Esophagus muscularis mucosa (tissue), 4 donors: ENCODE data around the gene FYCO1. TPM values are rescaled to one million over a fixed set of nuclear protein-coding genes. Genes with fewer than 3 reads are reported as not detected.

Experiments used
- DNase-seq: peaks from one replicate; pipeline ENCODE4 v3.0.0-alpha.2; 2017; ENCODE audit errors: extremely low spot score
- H3K27ac ChIP-seq, 4 donors: fragments of 200-600 bp; sonication (generic); replicated peaks in 1 of 4; 1 replicate in 3 of 4; 2 replicates in 1 of 4; pipeline ENCODE4 v1.5.1; 2016 to 2019; ENCODE audit warnings: mild to moderate bottlenecking in 1 of 4
- H3K27me3 ChIP-seq, 4 donors: fragments of 200-600 bp; sonication (generic); one replicate each; pipeline versions ENCODE4 v1.5.1 to v1.6.0; 2016 to 2019
- H3K36me3 ChIP-seq, 4 donors: fragments of 200-600 bp; sonication (generic); one replicate each; pipeline ENCODE4 v1.5.1; 2016 to 2019
- H3K4me1 ChIP-seq, 4 donors: fragments of 200-600 bp; sonication (generic); one replicate each; pipeline ENCODE4 v1.5.1; 2016 to 2019
- H3K4me3 ChIP-seq, 4 donors: fragments of 200-600 bp; sonication (generic); 1 replicate in 2 of 4; 2 replicates in 2 of 4; pipeline ENCODE4 v1.5.1; 2016 to 2019; ENCODE audit warnings: mild to moderate bottlenecking in 4 of 4, moderate library complexity in 1 of 4
- H3K9me3 ChIP-seq, 4 donors: fragments of 200-600 bp; sonication (generic); 1 replicate in 3 of 4; 2 replicates in 1 of 4; pipeline ENCODE4 v1.5.1; 2016 to 2019
- EP300 ChIP-seq: sonication (generic); formaldehyde crosslinking; IDR thresholded peaks from one replicate; pipeline ENCODE4 v1.6.1; 2017; ENCODE audit warnings: antibody characterized with exemption
- POLR2A ChIP-seq: fragments of 450-650 bp; IDR thresholded peaks from one replicate; pipeline ENCODE4 v1.6.1; 2017; ENCODE audit warnings: antibody characterized with exemption, moderate library complexity, mild to moderate bottlenecking, low read depth
- POLR2AphosphoS5 ChIP-seq, 2 donors: sonication (generic); formaldehyde crosslinking; IDR thresholded peaks; one replicate each; pipeline ENCODE4 v1.6.1; 2017; ENCODE audit warnings: antibody characterized with exemption in 2 of 2
- WGBS: methylation state at CpG from one replicate; pipeline ENCODE4 v1.1.5; 2018; 5-methylcytosine and 5-hydroxymethylcytosine counted together
- intact Hi-C: fragments of 100-400 bp; cut with DNase I; formaldehyde crosslinking; loops from one replicate; pipeline ENCODE4 v1.15.1; 2023
- total RNA-seq, 4 donors: library from RNA; depleted of rRNA; stranded (reverse); fragments of >200 nt; gene quantifications; one replicate each; pipeline versions ENCODE4 v1.1.0 to v1.2.1, GENCODE V29; 2016
- TF ChIP-seq, protein P1 (sequence below), 3 experiments: fragments of 200-600 bp in 2 of 3; fragments of 450-650 bp in 1 of 3; sonication (generic) in 2 of 3; IDR thresholded peaks; one replicate each; pipeline ENCODE4 v1.5.1; 2017 to 2019; ENCODE audit warnings: antibody characterized with exemption in 3 of 3, mild to moderate bottlenecking in 2 of 3, moderate library complexity in 1 of 3

FYCO1 gene
- total RNA-seq, 4 donors from 2014 or later: 64.1 to 122 (median 93.8) TPM

- Histone ChIP-seq H3K36me3 (peaks cover 47 to 98% (median 81%) of the 10 kb centered on the region in 4 donors), H3K4me3 (no peak overlapping the region), H3K27me3 (no peaks in the 10 kb centered on the region), H3K27ac (no peak overlapping the region), H3K4me1 (no peaks in the 10 kb centered on the region), H3K9me3 (no peaks in the 10 kb centered on the region)
- WGBS: 67% methylated on average over 3 of the region's 3 CpGs
- intact Hi-C loops: no loop called here
- DNase-seq: no peak
- TF ChIP-seq, protein P1, sequence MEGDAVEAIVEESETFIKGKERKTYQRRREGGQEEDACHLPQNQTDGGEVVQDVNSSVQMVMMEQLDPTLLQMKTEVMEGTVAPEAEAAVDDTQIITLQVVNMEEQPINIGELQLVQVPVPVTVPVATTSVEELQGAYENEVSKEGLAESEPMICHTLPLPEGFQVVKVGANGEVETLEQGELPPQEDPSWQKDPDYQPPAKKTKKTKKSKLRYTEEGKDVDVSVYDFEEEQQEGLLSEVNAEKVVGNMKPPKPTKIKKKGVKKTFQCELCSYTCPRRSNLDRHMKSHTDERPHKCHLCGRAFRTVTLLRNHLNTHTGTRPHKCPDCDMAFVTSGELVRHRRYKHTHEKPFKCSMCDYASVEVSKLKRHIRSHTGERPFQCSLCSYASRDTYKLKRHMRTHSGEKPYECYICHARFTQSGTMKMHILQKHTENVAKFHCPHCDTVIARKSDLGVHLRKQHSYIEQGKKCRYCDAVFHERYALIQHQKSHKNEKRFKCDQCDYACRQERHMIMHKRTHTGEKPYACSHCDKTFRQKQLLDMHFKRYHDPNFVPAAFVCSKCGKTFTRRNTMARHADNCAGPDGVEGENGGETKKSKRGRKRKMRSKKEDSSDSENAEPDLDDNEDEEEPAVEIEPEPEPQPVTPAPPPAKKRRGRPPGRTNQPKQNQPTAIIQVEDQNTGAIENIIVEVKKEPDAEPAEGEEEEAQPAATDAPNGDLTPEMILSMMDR (IDR thresholded peaks at IDR 0.05): no peak
- TF ChIP-seq EP300 (no peak), POLR2A (no peak), POLR2AphosphoS5 (IDR thresholded peaks at IDR 0.05) (no peak)
These were observed 71.9 kb downstream of the FYCO1 start for GRCh38 chr3:45923755-45924154.

DNA sequence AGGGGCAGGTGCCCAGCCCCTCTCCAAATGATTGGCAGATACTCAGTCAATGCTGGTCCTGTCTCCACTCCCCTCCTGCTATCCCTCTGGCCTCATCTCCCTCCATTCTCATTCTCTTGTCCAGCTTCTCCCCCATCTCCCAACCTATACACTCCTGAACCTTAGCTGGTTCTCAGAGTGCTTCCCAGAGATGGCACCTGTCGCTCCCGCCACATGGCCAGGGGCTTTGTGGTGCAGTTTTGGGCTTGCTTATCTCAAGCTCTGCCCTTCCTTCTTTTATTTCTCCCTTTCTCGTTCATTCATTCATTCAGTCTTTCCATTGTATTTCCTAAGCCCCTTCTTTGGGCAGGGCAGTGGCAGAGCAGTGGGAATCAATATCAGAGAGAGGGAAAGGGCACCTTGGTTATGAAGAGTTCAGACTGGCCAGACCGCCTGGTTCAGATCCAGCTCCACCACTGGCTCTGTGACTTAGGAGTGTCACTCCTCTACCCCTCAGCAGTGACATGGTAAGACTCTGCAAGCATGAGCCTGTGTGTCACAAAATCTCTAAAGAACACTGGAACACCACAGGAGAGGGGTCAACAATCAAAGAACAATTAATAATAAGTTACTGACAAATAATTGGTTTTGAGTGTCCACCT, 72.6 kb downstream of the FYCO1 start:
- TF ChIP-seq POLR2A: no peak
- TF ChIP-seq EP300: no peak
- TF ChIP-seq, protein P1 (IDR thresholded peaks at IDR 0.05): no peak
- TF ChIP-seq POLR2AphosphoS5 (IDR thresholded peaks at IDR 0.05): no peak
- intact Hi-C loops: no loop called here
- peaks cover 41 to 98% (median 81%) of the 10 kb centered on the region in 4 donors for H3K36me3 ChIP-seq

DNA sequence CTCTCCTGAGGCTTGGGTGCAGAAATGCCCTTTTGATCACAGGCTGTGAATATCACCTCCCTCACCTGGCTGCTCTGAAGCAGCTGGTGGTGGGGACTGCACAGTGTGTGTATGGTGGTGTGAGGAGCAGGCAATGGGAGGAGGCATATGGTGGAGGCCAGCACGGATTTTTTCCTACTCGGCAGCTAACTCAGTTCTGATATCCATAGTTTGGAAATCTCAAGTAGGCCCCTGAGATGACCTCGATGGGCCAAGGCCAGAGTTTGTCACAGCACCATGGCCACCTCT, 73.6 kb downstream of the FYCO1 start:
- 83% methylated on average over 3 of the region's 3 CpGs for WGBS
- Histone ChIP-seq H3K4me3 (no peak overlapping the region), H3K27ac (no peak overlapping the region), H3K9me3 (no peaks in the 10 kb centered on the region), H3K27me3 (no peaks in the 10 kb centered on the region), H3K36me3 (peaks cover 32 to 90% (median 74%) of the 10 kb centered on the region in 4 donors), H3K4me1 (no peaks in the 10 kb centered on the region)
- DNase-seq: no peak
- TF ChIP-seq EP300 (no peak), POLR2A (no peak), POLR2AphosphoS5 (IDR thresholded peaks at IDR 0.05) (no peak)
- TF ChIP-seq, protein P1 (IDR thresholded peaks at IDR 0.05): no peak
- intact Hi-C loops: no loop called here

More for the DNA sequence above, 72.6 kb downstream of the FYCO1 start:
- H3K27me3 ChIP-seq: no peaks in the 10 kb centered on the region
- H3K9me3 ChIP-seq: no peaks in the 10 kb centered on the region
- H3K4me3 ChIP-seq: no peak overlapping the region
- H3K27ac ChIP-seq: no peak overlapping the region
- H3K4me1 ChIP-seq: no peaks in the 10 kb centered on the region
- no peak for DNase-seq
- 96% methylated on average over 4 of the region's 4 CpGs for WGBS

DNA sequence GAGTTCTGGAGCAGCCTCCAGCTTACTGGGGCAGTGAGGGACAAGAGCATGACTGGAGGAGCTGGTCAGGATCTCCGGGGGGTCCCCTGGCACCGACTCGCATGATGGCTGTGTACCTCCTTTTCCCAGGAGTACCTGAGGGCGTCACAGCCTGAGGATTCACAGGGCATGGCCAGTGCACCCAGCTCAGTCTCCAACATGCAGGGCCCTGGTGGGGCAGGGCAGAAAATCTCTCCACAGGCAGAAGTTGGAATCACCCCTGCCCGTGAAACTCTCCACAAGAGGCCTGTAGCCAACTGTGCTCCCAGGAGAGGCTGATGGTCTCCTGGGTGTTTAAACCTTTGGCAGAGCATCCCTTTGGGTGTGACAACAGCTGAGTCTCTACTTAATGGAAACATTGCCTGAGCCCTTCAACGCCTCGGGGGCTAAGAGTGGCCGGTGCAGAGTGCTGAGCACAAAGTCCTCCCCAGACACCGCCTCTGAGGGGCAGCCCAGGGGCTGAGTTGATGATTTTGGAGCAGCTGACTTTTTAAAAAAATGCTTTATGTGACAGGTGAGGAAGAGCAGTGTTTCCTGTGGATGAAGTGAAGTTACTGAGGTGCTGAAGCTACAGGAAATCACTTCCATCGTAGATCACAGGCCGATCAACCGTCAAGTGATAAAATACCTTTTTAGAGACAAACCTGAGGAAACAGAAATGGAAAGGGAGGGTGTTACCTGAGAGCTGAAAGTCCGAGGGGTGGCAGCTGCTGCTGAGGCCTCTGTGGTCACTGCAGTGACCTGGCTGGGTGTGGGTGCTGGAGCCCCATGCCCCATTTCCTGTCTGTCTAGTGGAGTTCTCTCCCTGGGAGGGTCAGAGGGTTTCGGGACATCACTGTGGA, 74.2 kb downstream of the FYCO1 start:
- intact Hi-C loops: no loop called here
- no peak overlapping the region for H3K27ac ChIP-seq
- WGBS: 89% methylated on average over 10 of the region's 14 CpGs

More for the DNA sequence above, 74.2 kb downstream of the FYCO1 start:
- no peak overlapping the region for H3K4me3 ChIP-seq
- H3K27me3 ChIP-seq: no peaks in the 10 kb centered on the region
- no peaks in the 10 kb centered on the region for H3K9me3 ChIP-seq
- DNase-seq: no peak
- no peaks in the 10 kb centered on the region for H3K4me1 ChIP-seq
- TF ChIP-seq, protein P1 (IDR thresholded peaks at IDR 0.05): no peak
- no peak for TF ChIP-seq POLR2A
- no peak for TF ChIP-seq POLR2AphosphoS5 (IDR thresholded peaks at IDR 0.05)
- no peak for TF ChIP-seq EP300
- peaks cover 32 to 84% (median 72%) of the 10 kb centered on the region in 4 donors for H3K36me3 ChIP-seq
